CD4-positive, alpha-beta T cell treated with Interleukin-6 for 4 hours (primary cell): Measurements from ENCODE around the gene ADGRG3.
"Not testable (repeated sequence)": the region's sequence is repeated elsewhere in the genome, so short reads cannot be mapped to it uniquely, and the experiment has no call there.

ENCODE experiments used
- DNase-seq: peaks from one replicate; pipeline ENCODE4 v3.0.0-alpha.2; 2020; ENCODE audit warnings: mixed read lengths

Gene ADGRG3

GRCh38 chr16:57699481-57699880 is 31.4 kb downstream of the ADGRG3 start:
- DNase-seq: no peak

GRCh38 chr16:57699899-57700298 is 31.8 kb downstream of the ADGRG3 start:
- DNase-seq: no peak

GRCh38 chr16:57700781-57701551 is 32.9 kb downstream of the ADGRG3 start:
- no peak for DNase-seq

GRCh38 chr16:57701759-57702371 is 33.8 kb downstream of the ADGRG3 start:
- no peak for DNase-seq

- DNase-seq: no peak
Observed at GRCh38 chr16:57703416-57704010, 35.4 kb downstream of the ADGRG3 start.

GRCh38 chr16:57704011-57704904 is 36.2 kb downstream of the ADGRG3 start:
- DNase-seq: no peak

GRCh38 chr16:57704905-57705852 is 37.1 kb downstream of the ADGRG3 start:
- DNase-seq: no peak

- DNase-seq: no peak
Observed at GRCh38 chr16:57706717-57707116, 38.6 kb downstream of the ADGRG3 start.

GRCh38 chr16:57707331-57707730 is 39.2 kb downstream of the ADGRG3 start:
- no peak for DNase-seq

GRCh38 chr16:57708168-57708567 is 40.1 kb downstream of the ADGRG3 start:
- no peak for DNase-seq

GRCh38 chr16:57709663-57710062 is 41.6 kb downstream of the ADGRG3 start:
- DNase-seq: no peak

- no peak for DNase-seq
Observed at GRCh38 chr16:57711346-57711745, 43.2 kb downstream of the ADGRG3 start.

GRCh38 chr16:57711993-57712392 is 43.9 kb downstream of the ADGRG3 start:
- DNase-seq: no peak

GRCh38 chr16:57712569-57712968 is 44.5 kb downstream of the ADGRG3 start:
- DNase-seq: not testable (repeated sequence)

- DNase-seq: no peak
Observed at GRCh38 chr16:57713596-57713995, 45.5 kb downstream of the ADGRG3 start.

- no peak for DNase-seq
Observed at GRCh38 chr16:57714047-57714446, 45.9 kb downstream of the ADGRG3 start.

GRCh38 chr16:57720142-57720575 is 52.1 kb downstream of the ADGRG3 start:
- peak; percentile 40 for DNase-seq

- no peak for DNase-seq
Observed at GRCh38 chr16:57721356-57722209, 53.5 kb downstream of the ADGRG3 start.

- DNase-seq: no peak
Observed at GRCh38 chr16:57722210-57722499, 54.0 kb downstream of the ADGRG3 start.

- no peak for DNase-seq
Observed at GRCh38 chr16:57722651-57723050, 54.5 kb downstream of the ADGRG3 start.

- no peak for DNase-seq
Observed at GRCh38 chr16:57723170-57723569, 55.1 kb downstream of the ADGRG3 start.
